Mesangial cell (primary cell): ENCODE data around the gene TNNT3. TPM values are rescaled to one million over a fixed set of nuclear protein-coding genes. Genes with fewer than 3 reads are reported as not detected.

ENCODE experiments used
- total RNA-seq: library from RNA; depleted of rRNA; stranded (reverse); fragments of >200 nt; gene quantifications from 2 replicates; pipeline ENCODE4 v1.2.3, GENCODE V29; 2015

Gene TNNT3
- total RNA-seq = not detected in 2 replicates

GRCh38 chr11:1919391-1920127 is at the start of gene TNNT3:
TSS of gene TNNT3 (plus strand) at chr11:1919703. CDS start at chr11:1922875, 3,172 bp downstream.

DNA sequence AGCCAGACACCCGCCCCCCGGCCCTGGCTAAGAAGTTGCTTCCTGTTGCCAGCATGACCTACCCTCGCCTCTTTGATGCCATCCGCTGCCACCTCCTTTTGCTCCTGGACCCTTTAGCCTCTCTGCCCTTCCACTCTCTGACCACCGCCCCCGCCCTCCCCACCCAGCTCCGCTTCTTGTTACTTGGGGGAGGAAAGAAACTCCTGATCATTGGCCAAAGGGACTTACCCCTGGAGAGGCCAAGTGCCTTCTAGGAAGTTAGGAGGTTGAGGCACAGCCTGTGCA is 27.7 kb upstream of the TNNT3 start, which contains the start of gene PRR33:
TSS of gene PRR33 (minus strand) at position 65 of the 285 bp plus-strand sequence. CDS start 1,311 bp downstream, outside the sequence.

GRCh38 chr11:1946812-1947484 is 27.4 kb downstream of the TNNT3 start, which contains the start of gene MRPL23:
TSS of gene MRPL23 (plus strand) at chr11:1947332. CDS start at chr11:1947363, 31 bp downstream.

Other genes starting within 250 kb of the TNNT3 start
- gene KRTAP5-6, start 222.5 kb upstream of the TNNT3 start, total RNA-seq = not detected in 2 replicates
- gene IFITM10, start 169.1 kb upstream of the TNNT3 start, total RNA-seq = 2.9 TPM in 1 of 2 replicates, not detected in the other
- 202 and 1,024 TPM in 2 replicates for gene CTSD, start 155.8 kb upstream of the TNNT3 start, total RNA-seq
- gene SYT8, start 84.7 kb upstream of the TNNT3 start, total RNA-seq = 2.0 TPM in 1 of 2 replicates, not detected in the other
- not detected in 2 replicates for gene TNNI2, start 80.7 kb upstream of the TNNT3 start, total RNA-seq
- 0.33 and 5.6 TPM in 2 replicates for gene LSP1, start 66.6 kb upstream of the TNNT3 start, total RNA-seq
- not detected in 2 replicates for gene PRR33, start 27.8 kb upstream of the TNNT3 start, total RNA-seq
- 210 and 261 TPM in 2 replicates for gene MRPL23, start 27.6 kb downstream of the TNNT3 start, total RNA-seq
- gene H19, start 78.1 kb downstream of the TNNT3 start, total RNA-seq = 16.5 and 607 TPM in 2 replicates
- gene IGF2, start 219.7 kb downstream of the TNNT3 start, total RNA-seq = 24.9 and 59.1 TPM in 2 replicates
- gene INS, start 241.5 kb downstream of the TNNT3 start, total RNA-seq = not detected in 2 replicates